CD4-positive, alpha-beta T cell treated with Interleukin-17A for 4 hours (primary cell): Measurements from ENCODE around the gene CD34.
"Not testable (repeated sequence)": the region's sequence is repeated elsewhere in the genome, so short reads cannot be mapped to it uniquely, and the experiment has no call there.

Source experiments
- DNase-seq: peaks from one replicate; pipeline ENCODE4 v3.0.0-alpha.2; 2020; ENCODE audit warnings: mixed read lengths

CD34 gene, protein sequence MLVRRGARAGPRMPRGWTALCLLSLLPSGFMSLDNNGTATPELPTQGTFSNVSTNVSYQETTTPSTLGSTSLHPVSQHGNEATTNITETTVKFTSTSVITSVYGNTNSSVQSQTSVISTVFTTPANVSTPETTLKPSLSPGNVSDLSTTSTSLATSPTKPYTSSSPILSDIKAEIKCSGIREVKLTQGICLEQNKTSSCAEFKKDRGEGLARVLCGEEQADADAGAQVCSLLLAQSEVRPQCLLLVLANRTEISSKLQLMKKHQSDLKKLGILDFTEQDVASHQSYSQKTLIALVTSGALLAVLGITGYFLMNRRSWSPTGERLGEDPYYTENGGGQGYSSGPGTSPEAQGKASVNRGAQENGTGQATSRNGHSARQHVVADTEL

GRCh38 chr1:207910591-207911354 lies at the start of gene CD34:
Gene CD34, minus strand, starts transcription at chr1:207911125. Its CDS starts 45 bp downstream, at chr1:207911080.
- no peak for DNase-seq

GRCh38 chr1:207960346-207960745 lies 49.4 kb upstream of the CD34 start:
- no peak for DNase-seq

GRCh38 chr1:207959910-207960309 lies 49.0 kb upstream of the CD34 start:
- DNase-seq, result no peak

DNA sequence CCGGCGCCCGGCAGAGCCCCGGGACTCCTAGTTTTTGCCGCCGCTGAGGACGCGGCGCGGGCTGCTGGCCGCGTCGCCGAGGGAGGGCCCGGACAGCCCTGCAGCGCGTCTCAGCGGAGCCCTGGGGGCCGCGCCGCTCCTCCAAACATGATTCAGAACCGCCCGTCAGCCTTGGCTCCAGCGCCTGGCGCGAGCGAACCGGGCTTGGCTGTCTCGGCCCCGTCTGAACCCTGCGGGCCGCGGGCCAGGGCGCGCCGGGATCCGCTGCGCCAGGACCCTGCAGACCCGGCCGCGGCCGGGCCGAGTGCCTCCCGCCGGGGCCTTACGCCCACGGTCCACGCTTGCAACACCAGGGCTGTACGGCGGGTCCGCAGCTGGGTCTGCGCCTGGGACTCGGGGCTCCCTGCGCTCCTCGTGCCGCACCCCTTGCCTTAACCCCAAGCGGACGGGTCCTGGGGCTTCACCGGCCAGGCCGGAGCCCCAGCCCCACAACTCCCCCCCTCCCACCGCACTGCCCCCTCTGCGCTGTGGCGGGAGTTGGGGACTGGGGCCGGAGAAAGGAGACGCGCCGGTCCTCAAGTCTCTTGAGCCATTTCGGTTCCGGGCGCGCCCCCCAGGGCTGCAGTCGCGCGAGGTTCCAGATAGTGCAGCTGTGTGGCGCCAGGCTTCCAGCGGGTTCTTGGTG lies 48.4 kb upstream of the CD34 start:
- DNase-seq, result no peak

GRCh38 chr1:207958376-207959139 lies 47.6 kb upstream of the CD34 start:
- DNase-seq, result no peak

GRCh38 chr1:207956986-207957385 lies 46.1 kb upstream of the CD34 start:
- DNase-seq, result no peak

- DNase-seq, result no peak
Observed at GRCh38 chr1:207954104-207954503, 43.2 kb upstream of the CD34 start.

DNA sequence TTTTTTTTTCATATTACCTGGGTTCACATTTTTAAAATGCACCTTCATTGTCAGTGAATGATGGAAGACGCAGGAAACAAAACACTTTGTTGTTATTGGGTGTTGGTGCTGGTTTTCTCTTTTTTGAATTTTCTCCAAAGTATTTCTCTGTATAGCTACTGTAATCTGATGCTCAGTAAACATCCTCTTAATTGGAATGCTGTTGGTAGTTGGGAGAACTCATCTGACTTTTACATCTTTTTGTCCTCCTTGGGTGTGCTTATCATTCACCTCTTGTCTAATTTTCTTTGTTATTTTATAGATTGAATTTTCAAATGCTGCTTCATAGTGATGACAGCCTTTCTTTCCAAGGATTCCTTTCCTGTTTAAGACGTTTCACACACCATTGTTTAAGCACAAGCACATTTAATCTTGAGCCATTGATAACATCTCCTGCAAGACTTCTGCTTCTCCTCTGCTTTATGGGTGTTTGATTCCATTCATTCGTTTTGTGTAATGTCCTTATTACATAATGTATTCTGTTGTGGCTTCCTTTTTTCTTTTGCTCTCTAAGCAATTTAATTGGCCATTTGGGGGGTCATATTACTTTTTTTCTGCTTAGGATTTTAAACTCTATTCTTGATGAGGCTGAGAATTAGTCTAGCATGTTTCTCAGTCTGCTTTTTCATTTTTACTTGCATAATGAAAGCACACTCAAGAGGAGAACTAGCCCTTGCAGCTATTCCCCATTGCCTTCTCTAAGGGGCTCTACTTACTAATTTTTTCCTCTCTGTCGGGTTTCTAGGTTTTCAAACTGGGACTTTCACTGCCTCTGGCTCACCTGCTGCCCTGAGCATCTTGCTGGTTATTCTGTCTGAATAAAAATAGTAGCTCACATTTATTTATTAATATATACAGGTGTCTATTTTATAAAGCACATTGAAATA lies 42.0 kb upstream of the CD34 start:
- no peak for DNase-seq

DNA sequence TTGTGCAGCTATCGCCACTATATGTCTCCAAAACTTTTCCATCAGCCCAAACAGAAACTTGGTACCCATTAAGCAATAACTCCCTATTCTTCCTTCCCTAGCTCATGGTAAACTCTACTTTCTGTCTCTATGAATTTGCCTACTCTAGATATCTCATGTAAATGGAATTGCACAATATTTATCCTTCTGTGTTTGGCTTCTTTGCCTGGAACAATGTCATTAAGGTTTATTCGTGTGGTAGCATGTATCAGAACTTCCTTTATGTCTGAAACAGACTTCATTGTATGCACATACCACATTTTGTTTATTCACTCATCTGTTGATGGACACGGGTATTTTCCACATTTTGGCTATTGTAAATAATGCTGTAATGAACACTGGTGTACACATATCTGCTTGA lies 40.7 kb upstream of the CD34 start:
- no peak for DNase-seq

GRCh38 chr1:207950750-207951149 lies 39.8 kb upstream of the CD34 start:
- DNase-seq, result no peak

GRCh38 chr1:207949571-207950195 lies 38.8 kb upstream of the CD34 start:
- DNase-seq, result no peak

DNA sequence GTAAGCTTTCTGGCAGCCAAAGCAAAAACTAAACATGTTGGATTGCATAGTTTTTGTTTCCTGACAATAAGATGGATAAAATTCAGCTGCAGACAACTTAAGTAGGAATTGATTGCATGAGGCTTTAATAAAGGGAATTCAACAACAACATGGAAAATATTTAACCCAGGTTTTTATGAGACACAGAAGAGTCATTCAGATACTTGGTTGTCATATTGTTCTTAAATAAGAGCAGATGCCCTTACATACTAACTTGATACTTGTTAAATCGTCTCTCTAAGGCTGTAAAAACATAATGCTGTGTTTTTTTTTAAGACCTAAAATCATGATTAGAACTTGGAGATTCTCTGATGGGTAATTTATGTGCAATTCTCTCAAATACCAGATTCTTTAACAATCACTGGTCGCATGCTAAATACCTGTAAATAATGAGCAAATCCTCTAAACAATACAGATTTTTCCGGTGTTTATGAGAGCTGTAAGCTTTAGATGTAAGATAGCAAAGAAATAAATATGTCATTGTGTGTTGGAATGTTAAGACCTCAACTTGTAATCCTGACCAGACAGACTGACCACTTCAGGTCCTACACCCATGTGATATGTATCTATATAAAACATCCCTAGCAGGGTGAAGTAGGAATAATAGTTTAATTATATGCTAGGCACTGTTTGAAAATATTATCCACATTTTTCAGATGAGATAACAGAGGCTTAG lies 37.8 kb upstream of the CD34 start:
- no peak for DNase-seq

DNA sequence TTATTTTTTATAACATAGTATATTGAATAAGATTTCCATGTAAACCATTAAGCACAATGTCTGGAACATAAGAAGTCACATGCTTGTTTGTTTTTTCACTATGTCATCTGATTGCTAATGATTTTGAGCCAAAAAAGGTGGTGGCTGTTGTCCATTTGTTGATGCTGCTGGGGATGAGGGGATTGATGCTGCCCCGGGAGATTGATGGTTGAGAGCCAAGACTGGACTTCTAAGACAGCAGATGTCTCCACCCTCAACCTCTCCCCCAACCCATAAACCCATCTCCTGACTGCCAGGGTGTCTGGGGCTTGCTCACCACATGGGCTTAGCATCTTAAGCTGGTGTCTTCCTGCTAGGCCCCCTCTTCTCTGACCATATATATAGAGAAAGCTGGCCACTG lies 35.8 kb upstream of the CD34 start:
- DNase-seq, result no peak

- DNase-seq, result no peak
Observed at GRCh38 chr1:207944571-207944970, 33.6 kb upstream of the CD34 start.

GRCh38 chr1:207942337-207942741 lies 31.4 kb upstream of the CD34 start:
- DNase-seq, result not testable (repeated sequence)

DNA sequence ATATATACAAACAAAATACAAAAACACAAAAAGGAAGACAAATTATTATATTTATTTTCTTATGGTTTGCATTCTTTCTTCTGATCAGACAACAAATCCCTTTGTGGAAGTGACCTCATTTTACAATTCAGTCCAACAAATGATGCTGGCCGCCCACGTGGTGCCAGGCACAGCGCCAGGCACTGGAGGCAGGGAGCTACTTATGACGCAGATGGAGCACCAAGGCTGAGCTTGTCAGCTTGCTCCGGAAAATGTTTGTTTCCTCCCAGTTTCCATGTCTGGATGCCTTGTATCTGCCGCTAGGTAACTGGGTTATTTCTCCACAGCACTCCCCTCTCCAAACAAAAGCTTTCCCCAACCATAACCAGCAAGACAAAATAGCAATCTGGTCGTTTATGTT lies 30.7 kb upstream of the CD34 start:
- DNase-seq, result no peak

DNA sequence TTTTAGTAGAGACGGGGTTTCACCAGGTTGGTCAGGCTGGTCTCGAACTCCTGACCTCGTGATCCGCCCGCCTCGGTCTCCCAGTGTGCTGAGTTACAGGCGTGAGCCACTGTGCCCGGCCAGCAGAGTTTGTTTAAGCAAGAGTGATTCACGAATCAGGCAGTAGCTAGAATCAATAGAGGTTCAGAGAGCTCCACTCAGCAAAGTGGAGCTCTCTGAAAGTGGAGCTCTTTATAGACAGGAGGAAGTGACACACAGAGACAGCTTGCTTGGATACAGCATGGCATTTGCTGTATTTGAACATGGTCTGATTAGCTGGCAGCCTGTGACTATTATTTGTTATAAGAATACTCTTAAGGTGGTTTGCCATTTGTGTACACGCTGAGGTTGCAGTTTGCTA lies 27.1 kb upstream of the CD34 start:
- no peak for DNase-seq

GRCh38 chr1:207937204-207937603 lies 26.3 kb upstream of the CD34 start:
- DNase-seq, result no peak

- no peak for DNase-seq
Observed at GRCh38 chr1:207935166-207935583, 24.2 kb upstream of the CD34 start.

- no peak for DNase-seq
Observed at GRCh38 chr1:207933205-207933800, 22.4 kb upstream of the CD34 start.
